NOMO-1 treated with dmso at 0.1 percent for 144 hours (cell line): ENCODE data around the gene MKS1.
A peak's percentile ranks its signal among the peaks of the same experiment; 100 is the strongest.

Source experiments
- DNase-seq: peaks from one replicate; lab custom pipeline; 2025; ENCODE audit not compliant: unreplicated experiment; lab: John Stamatoyannopoulos, UW

The MKS1 gene

GRCh38 chr17:58219007-58219788 lies at the start of gene MKS1:
TSS of gene MKS1 (minus strand) at chr17:58219255. CDS start at chr17:58219230, 25 bp downstream.
- DNase-seq: peak; percentile 92

- DNase-seq: no peak
Measured at GRCh38 chr17:58268326-58268725, 49.3 kb upstream of the MKS1 start.

- DNase-seq: no peak
Measured at GRCh38 chr17:58267347-58268324, 48.6 kb upstream of the MKS1 start.

DNA sequence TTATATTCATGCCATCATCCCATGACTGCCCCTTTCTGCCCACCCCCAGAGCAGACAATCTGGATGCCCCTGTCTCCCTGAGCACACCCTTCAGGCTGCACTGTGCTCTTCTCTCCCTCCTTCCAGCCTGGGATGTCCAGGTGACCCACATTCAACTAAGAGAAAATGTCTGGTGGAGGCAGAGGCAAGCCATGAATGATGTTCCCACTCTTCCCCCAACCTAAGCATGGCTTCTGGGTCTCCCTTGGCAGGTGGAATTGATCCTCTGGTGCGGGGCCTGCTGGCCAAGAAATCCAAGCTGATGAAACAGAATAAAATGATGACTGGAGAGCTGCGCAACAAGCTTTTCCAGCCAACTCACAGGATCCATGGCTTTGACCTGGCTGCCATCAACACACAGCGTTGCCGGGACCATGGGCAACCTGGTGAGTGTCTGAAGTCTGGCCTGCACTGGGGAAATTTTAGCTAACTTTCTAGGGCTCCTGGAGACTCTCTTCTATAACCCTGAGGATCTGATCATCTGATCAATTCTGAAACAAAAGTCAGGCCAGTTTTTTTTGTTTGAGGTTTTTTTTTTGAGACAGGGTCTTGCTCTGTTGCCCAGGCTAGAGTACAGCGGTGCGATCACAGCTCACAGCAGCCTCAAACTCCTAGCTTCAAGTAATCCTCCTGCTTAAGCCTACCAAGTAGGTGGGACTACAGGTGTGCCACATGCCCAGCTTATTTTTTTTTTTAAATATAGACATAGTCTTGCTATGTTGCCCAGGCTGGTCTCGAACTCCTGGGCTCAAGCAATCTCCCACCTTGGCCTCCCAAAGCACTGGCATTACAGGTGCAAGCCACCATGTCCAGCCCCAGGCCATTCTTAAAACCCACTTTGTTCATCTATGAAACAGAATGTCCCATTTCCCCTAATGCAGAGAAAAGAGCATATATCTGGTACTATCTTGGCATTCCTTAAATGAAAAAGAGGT lies 47.1 kb upstream of the MKS1 start:
- DNase-seq: no peak

DNA sequence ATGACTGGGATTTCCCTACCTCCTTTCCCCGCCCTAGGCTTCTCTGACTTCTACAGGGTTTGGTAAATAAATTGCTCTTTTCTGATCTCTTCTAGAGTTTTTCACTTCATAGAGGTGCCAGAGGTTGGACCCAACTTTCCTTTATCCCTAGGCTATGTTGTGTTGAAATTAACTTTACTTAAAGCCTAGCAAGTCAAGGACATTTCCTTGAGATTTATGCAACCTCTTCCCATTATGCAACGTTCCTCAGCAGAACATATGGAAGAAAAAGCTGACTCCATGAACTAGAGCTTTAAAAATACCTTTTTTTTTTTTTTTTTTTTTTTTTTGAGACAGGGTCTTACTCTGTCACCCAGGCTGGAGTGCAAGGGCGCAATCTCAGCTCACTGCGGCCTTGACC lies 46.2 kb upstream of the MKS1 start:
- DNase-seq: no peak

DNA sequence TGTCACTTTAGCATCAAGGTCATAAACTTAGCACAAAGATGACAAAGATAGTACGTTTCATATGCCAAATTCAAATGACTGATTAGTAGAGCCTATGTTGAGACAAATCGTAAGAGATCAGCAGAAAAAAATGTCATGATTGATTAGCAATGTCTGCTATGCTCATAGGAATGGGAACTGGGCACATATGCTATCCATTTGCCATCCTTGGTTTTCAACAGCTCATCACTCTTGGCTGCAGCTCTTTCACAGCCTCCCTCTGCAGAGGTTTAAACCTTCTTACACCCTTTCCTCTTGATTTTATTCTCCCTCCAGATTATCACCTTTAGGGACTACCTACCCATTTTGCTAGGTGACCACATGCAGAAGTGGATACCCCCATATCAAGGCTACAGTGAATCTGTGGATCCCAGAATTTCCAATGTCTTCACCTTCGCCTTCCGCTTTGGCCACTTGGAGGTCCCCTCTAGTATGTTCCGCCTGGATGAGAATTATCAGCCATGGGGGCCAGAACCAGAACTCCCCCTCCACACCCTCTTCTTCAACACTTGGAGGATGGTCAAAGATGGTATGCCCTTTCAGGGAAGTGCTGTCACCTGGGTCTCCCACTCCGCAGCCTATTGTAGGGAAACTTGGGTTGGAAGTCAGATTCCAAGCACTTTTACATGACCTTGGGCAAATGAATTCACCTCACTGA lies 45.5 kb upstream of the MKS1 start:
- no peak for DNase-seq

GRCh38 chr17:58263773-58264172 lies 44.7 kb upstream of the MKS1 start:
- no peak for DNase-seq

DNA sequence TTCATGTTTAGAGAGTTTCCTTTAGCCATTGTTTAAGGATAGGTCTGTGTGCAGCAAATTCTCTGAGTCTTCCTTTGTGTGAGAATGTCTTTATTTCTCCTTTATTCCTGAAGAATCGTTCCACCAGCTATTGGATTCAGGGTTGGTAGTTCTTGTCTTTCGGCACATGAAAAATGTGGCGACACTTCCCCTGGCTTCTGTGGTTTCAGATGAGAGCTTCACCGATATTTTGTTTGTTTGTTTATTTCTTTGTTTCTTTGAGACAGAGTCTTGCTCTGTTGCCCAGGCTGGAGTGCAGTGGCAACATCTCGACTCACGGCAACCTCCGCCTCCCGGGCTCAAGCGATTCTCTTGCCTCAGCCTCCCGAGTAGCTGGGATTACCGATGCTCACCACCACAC lies 43.1 kb upstream of the MKS1 start:
- DNase-seq: no peak

DNA sequence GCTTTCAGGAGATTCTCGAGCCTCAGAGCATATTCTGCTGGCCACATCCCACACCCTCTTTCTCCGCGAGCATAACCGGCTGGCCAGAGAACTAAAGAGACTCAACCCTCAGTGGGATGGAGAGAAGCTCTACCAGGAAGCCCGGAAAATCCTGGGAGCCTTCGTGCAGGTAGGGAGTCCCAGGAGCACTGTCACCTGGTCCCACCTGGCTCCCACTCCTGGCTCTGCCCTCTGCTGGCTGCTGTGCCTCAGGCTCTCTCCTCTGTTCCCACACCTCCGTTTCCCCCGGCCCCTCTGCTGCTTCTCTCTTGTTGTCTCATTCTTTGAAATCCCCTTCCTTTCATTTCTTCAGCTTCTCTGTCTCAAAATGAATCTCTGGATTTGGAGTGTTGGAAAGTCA lies 35.7 kb upstream of the MKS1 start:
- no peak for DNase-seq

DNA sequence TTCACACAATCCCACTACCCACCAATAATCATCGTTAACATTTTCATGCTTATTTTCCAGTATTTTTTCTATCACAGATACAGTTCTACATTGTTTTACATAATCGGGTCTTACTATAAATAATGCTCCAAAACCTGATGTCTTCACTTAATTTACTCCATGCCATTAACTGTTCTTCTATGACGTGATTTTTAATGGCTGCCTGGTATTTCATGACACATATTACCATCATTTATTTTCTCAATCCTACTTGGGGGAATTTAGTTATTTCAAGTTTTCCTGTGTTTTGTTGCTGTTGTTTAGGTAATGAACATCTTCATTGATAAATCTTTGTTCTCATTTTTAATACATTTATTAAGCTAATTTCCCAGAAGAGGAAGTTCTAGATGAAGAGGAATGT lies 34.0 kb upstream of the MKS1 start:
- DNase-seq: no peak

DNA sequence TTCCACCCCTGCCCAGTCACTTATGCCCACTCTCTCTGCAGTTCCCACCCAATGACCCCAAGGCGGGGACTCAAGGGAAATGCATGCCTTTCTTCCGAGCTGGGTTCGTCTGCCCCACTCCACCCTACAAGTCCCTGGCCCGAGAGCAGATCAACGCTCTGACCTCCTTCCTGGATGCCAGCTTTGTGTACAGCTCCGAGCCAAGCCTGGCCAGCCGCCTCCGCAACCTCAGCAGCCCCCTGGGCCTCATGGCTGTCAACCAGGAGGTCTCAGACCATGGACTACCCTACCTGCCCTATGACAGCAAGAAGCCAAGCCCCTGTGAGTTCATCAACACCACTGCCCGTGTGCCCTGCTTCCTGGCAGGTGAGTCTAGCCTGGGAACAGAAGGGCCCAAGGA lies 33.1 kb upstream of the MKS1 start:
- DNase-seq: no peak

DNA sequence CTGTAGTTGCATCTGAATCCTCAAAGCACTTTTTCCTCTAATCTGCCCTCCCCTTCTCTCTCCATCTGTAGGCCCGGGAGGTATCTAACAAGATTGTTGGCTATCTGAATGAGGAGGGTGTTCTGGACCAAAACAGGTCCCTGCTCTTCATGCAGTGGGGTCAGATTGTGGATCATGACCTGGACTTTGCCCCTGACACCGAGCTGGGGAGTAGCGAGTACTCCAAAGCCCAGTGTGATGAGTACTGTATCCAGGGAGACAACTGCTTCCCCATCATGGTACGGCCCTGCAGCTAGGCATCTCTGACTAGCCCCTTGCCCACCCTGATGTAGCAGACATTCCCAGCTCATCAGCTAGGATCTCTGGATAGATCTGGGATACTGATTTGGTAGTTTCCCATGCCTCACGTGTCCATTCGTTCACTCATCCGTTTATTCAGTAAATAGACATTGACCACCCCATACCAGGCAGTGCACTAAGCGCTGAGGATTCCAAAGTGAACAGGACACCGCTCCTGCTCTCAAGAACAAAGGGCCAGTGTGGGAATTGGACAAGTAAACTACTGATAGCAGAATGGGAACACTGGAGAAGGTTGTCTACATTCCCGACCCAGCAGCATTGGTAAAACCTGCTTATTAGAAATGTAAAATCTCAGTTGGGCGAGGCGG lies 31.4 kb upstream of the MKS1 start:
- no peak for DNase-seq

GRCh38 chr17:58249270-58250133 lies 30.4 kb upstream of the MKS1 start:
- peak; percentile 53 for DNase-seq

DNA sequence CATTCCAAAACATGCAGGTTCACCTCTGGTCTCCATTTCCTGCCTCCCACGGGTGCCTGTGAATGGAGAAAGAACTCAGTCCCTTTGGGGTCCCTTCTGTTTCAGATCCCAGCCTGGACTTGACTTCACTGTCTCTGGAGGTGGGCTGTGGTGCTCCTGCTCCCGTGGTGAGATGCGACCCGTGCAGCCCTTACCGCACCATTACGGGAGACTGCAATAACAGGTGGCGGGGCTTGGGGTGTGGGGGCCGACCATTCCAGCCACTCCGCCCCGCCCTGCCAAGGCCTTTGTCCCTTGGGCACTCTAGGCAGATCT lies 29.9 kb upstream of the MKS1 start:
- no peak for DNase-seq

- DNase-seq: no peak
Measured at GRCh38 chr17:58247511-58248363, 28.7 kb upstream of the MKS1 start.

- DNase-seq: no peak
Measured at GRCh38 chr17:58246781-58247180, 27.7 kb upstream of the MKS1 start.

- DNase-seq: no peak
Measured at GRCh38 chr17:58246104-58246740, 27.2 kb upstream of the MKS1 start.
